GM19023 (cell line): ENCODE measurements around the gene STK10.

Source experiments
- ATAC-seq: cut with Tn5 transposase; IDR thresholded peaks from one replicate; pipeline ENCODE4 v1.9.1; 2021; ENCODE audit warnings: mild to moderate bottlenecking, moderate library complexity; ENCODE audit not compliant: unreplicated experiment

Gene STK10

GRCh38 chr5:172110921-172111851 is 76.8 kb downstream of the STK10 start:
- peak; percentile 80 for ATAC-seq

GRCh38 chr5:172110260-172110815 is 77.7 kb downstream of the STK10 start:
- ATAC-seq = no peak

- no peak for ATAC-seq
Measured at GRCh38 chr5:172109749-172110148, 78.3 kb downstream of the STK10 start.

GRCh38 chr5:172107571-172107970 is 80.5 kb downstream of the STK10 start:
- no peak for ATAC-seq

- ATAC-seq = no peak
Measured at GRCh38 chr5:172106511-172107356, 81.3 kb downstream of the STK10 start.

- no peak for ATAC-seq
Measured at GRCh38 chr5:172105811-172106210, 82.2 kb downstream of the STK10 start.

GRCh38 chr5:172104801-172105701 is 83.0 kb downstream of the STK10 start:
- no peak for ATAC-seq

- no peak for ATAC-seq
Measured at GRCh38 chr5:172104021-172104420, 84.0 kb downstream of the STK10 start.

- no peak for ATAC-seq
Measured at GRCh38 chr5:172102913-172103626, 85.0 kb downstream of the STK10 start.

- no peak for ATAC-seq
Measured at GRCh38 chr5:172102218-172102870, 85.7 kb downstream of the STK10 start.

- no peak for ATAC-seq
Measured at GRCh38 chr5:172101547-172102217, 86.3 kb downstream of the STK10 start.

- ATAC-seq = no peak
Measured at GRCh38 chr5:172098883-172099282, 89.1 kb downstream of the STK10 start.

- no peak for ATAC-seq
Measured at GRCh38 chr5:172098046-172098445, 90.0 kb downstream of the STK10 start.

- no peak for ATAC-seq
Measured at GRCh38 chr5:172097356-172097755, 90.7 kb downstream of the STK10 start.

GRCh38 chr5:172096207-172096940 is 91.7 kb downstream of the STK10 start:
- ATAC-seq = no peak

GRCh38 chr5:172095368-172096206 is 92.4 kb downstream of the STK10 start:
- no peak for ATAC-seq

GRCh38 chr5:172093965-172094364 is 94.1 kb downstream of the STK10 start:
- ATAC-seq = no peak
